Suprapubic skin (tissue), 4 donors: ENCODE results near the gene HIGD2A. TPM values are rescaled to one million over a fixed set of nuclear protein-coding genes. Genes with fewer than 3 reads are reported as not detected.

Experiments
- DNase-seq, 2 donors: peaks; one replicate each; pipeline ENCODE4 v3.0.0-alpha.2; 2019; ENCODE audit warnings: low spot score in 2 of 2
- H3K27ac ChIP-seq: fragments of 200-600 bp; sonication (generic); one replicate; pipeline ENCODE4 v1.5.1; 2019
- H3K27me3 ChIP-seq: fragments of 200-600 bp; sonication (generic); one replicate; pipeline ENCODE4 v1.5.1; 2019
- H3K36me3 ChIP-seq: fragments of 200-600 bp; sonication (generic); one replicate; pipeline ENCODE4 v1.5.1; 2019
- H3K4me1 ChIP-seq: fragments of 200-600 bp; sonication (generic); one replicate; pipeline ENCODE4 v1.5.1; 2019
- H3K4me3 ChIP-seq: fragments of 200-600 bp; sonication (generic); one replicate; pipeline ENCODE4 v1.5.1; 2019; ENCODE audit warnings: mild to moderate bottlenecking
- H3K9me3 ChIP-seq: fragments of 200-600 bp; sonication (generic); one replicate; pipeline ENCODE4 v1.5.1; 2019
- EP300 ChIP-seq: sonication (generic); formaldehyde crosslinking; IDR thresholded peaks from one replicate; pipeline ENCODE4 v1.6.1; 2017; ENCODE audit warnings: antibody characterized with exemption
- POLR2A ChIP-seq, 2 donors: fragments of 450-650 bp; IDR thresholded peaks; one replicate each; pipeline ENCODE4 v1.6.1; 2017; ENCODE audit warnings: antibody characterized with exemption in 2 of 2, mild to moderate bottlenecking in 2 of 2, moderate library complexity in 2 of 2
- POLR2AphosphoS5 ChIP-seq, 3 donors: sonication (generic); formaldehyde crosslinking; IDR thresholded peaks; one replicate each; pipeline ENCODE4 v1.6.1; 2017; ENCODE audit warnings: antibody characterized with exemption in 3 of 3
- WGBS: methylation state at CpG from one replicate; pipeline ENCODE4 v1.1.5; 2018; 5-methylcytosine and 5-hydroxymethylcytosine counted together
- total RNA-seq, 4 donors: library from RNA; depleted of rRNA; stranded (reverse); fragments of >200 nt; gene quantifications; one replicate each; pipeline ENCODE4 v1.1.0, GENCODE V29; 2016
- TF ChIP-seq, protein P1 (sequence below), 2 donors: fragments of 200-600 bp in 1 of 2; fragments of 450-650 bp in 1 of 2; sonication (generic) in 1 of 2; IDR thresholded peaks; one replicate each; pipeline ENCODE4 v1.5.1; 2016 to 2019; ENCODE audit warnings: antibody characterized with exemption in 2 of 2, mild to moderate bottlenecking in 1 of 2, moderate library complexity in 1 of 2

HIGD2A gene
- total RNA-seq, 4 donors from 2014 or later: 119 to 173 (median 161) TPM

GRCh38 chr5:176386491-176386890 is 2.1 kb upstream of the HIGD2A start:
- Histone ChIP-seq H3K27me3 (no peaks in the 10 kb centered on the region), H3K4me3 (no peak overlapping the region), H3K36me3 (peaks cover 47% of the 10 kb centered on the region), H3K4me1 (peaks cover 30% of the 10 kb centered on the region), H3K9me3 (no peaks in the 10 kb centered on the region), H3K27ac (no peak overlapping the region)
- DNase-seq: no peak
- TF ChIP-seq POLR2A (IDR thresholded peaks at IDR 0.05): no peak
- TF ChIP-seq, protein P1, sequence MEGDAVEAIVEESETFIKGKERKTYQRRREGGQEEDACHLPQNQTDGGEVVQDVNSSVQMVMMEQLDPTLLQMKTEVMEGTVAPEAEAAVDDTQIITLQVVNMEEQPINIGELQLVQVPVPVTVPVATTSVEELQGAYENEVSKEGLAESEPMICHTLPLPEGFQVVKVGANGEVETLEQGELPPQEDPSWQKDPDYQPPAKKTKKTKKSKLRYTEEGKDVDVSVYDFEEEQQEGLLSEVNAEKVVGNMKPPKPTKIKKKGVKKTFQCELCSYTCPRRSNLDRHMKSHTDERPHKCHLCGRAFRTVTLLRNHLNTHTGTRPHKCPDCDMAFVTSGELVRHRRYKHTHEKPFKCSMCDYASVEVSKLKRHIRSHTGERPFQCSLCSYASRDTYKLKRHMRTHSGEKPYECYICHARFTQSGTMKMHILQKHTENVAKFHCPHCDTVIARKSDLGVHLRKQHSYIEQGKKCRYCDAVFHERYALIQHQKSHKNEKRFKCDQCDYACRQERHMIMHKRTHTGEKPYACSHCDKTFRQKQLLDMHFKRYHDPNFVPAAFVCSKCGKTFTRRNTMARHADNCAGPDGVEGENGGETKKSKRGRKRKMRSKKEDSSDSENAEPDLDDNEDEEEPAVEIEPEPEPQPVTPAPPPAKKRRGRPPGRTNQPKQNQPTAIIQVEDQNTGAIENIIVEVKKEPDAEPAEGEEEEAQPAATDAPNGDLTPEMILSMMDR (IDR thresholded peaks at IDR 0.05): no peak
- no peak for TF ChIP-seq POLR2AphosphoS5 (IDR thresholded peaks at IDR 0.05)
- 89% methylated on average over 1 of the region's 1 CpG for WGBS

GRCh38 chr5:176387384-176387925 is 1.1 kb upstream of the HIGD2A start:
- H3K9me3 ChIP-seq: no peaks in the 10 kb centered on the region
- DNase-seq: no peak
- no peak for TF ChIP-seq EP300
- TF ChIP-seq POLR2A (IDR thresholded peaks at IDR 0.05): no peak
- no peak for TF ChIP-seq POLR2AphosphoS5 (IDR thresholded peaks at IDR 0.05)
- TF ChIP-seq, protein P1 (IDR thresholded peaks at IDR 0.05): no peak
- H3K36me3 ChIP-seq: peaks cover 49% of the 10 kb centered on the region
- H3K4me3 ChIP-seq: peak overlapping the region; percentile 75
- H3K27me3 ChIP-seq: no peaks in the 10 kb centered on the region
- no peak overlapping the region for H3K27ac ChIP-seq
- H3K4me1 ChIP-seq: peaks cover 30% of the 10 kb centered on the region
- 32% methylated on average over 8 of the region's 8 CpGs for WGBS

DNA sequence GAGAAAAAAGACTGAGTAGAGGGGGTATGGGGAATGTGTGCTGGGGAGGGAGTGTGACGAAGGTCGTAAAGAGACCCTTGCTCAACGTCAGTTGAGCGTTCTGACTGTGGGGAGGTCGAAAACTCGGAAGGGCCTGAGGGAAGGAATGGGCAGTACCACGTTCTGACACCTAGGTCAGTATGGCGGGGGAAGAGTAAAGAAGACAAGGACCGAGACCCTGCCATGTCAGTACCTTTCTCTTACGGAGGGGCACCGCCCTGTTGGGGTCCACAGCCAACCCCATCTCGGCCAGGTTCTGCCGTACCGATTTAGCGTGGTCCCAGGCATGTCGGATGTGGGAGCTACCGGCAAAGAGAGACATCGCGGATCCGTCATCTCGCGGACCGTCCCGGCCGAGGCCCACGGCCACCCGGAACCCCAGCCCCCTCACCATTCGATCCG is 528 bp upstream of the HIGD2A start:
- under 1% methylated on average over 28 of the region's 29 CpGs for WGBS
- Histone ChIP-seq H3K27me3 (no peaks in the 10 kb centered on the region), H3K4me1 (peaks cover 30% of the 10 kb centered on the region), H3K4me3 (peak overlapping the region; percentile 75), H3K9me3 (no peaks in the 10 kb centered on the region), H3K27ac (peak overlapping the region; percentile 95), H3K36me3 (peaks cover 50% of the 10 kb centered on the region)
- TF ChIP-seq EP300 (no peak), POLR2AphosphoS5 (IDR thresholded peaks at IDR 0.05) (no peak), POLR2A (IDR thresholded peaks at IDR 0.05) (no peak)
- TF ChIP-seq, protein P1 (IDR thresholded peaks at IDR 0.05): no peak
- DNase-seq: no peak

DNA sequence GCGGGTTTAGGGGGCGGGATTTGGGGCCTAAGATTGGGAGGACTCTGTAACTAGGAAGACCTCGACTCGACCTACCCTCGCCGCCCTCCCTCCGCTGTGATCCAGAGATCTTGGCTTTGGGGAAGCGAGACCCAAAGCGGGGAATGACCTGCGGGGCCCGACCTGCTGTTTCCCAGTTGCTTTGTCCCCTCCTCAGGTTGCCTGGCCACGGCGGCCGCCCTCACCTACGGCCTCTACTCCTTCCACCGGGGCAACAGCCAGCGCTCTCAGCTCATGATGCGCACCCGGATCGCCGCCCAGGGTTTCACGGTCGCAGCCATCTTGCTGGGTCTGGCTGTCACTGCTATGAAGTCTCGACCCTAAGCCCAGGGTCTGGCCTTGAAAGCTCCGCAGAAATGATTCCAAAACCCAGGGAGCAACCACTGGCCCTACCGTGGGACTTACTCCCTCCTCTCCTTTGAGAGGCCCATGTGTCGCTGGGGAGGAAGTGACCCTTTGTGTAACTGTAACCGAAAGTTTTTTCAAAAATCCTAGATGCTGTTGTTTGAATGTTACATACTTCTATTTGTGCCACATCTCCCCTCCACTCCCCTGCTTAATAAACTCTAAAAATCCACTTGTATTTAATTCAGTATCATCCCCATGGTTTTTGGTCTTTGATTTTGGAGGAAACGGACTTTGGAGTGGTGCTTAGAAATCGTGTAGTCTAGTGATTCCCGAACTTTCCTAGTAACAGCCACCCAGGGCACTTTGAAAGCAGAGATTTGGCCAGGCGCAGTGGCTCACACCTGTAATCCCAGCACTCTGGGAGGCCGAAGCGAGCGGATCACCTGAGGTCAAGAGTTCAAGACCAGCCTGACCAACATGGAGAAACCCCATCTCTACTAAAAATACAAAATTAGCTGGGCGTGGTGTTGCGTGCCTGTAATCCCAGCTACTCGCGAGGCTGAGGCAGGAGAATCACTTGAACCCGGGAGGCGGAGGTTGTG is 878 bp downstream of the HIGD2A start:
- Histone ChIP-seq H3K4me3 (peak overlapping the region; percentile 75), H3K27ac (peak overlapping the region; percentile 95), H3K9me3 (no peaks in the 10 kb centered on the region), H3K36me3 (peaks cover 47% of the 10 kb centered on the region), H3K4me1 (peaks cover 30% of the 10 kb centered on the region), H3K27me3 (no peaks in the 10 kb centered on the region)
- DNase-seq: no peak
- TF ChIP-seq, protein P1 (IDR thresholded peaks at IDR 0.05): no peak
- peak in 1 of 3 donors; percentile 8 for TF ChIP-seq POLR2AphosphoS5 (IDR thresholded peaks at IDR 0.05)
- TF ChIP-seq POLR2A (IDR thresholded peaks at IDR 0.05): peak in 1 of 2 donors; percentile 29
- 28% methylated on average over 41 of the region's 41 CpGs for WGBS

- WGBS: 86% methylated on average over 4 of the region's 4 CpGs
- TF ChIP-seq, protein P1 (IDR thresholded peaks at IDR 0.05): no peak
- no peak for TF ChIP-seq POLR2AphosphoS5 (IDR thresholded peaks at IDR 0.05)
- no peak for TF ChIP-seq EP300
- no peak for TF ChIP-seq POLR2A (IDR thresholded peaks at IDR 0.05)
- H3K4me3 ChIP-seq: no peak overlapping the region
- H3K9me3 ChIP-seq: no peaks in the 10 kb centered on the region
- H3K36me3 ChIP-seq: peaks cover 51% of the 10 kb centered on the region
- H3K27me3 ChIP-seq: no peaks in the 10 kb centered on the region
- no peak for DNase-seq
- no peak overlapping the region for H3K27ac ChIP-seq
- H3K4me1 ChIP-seq: peaks cover 25% of the 10 kb centered on the region
Observed at GRCh38 chr5:176391479-176391878, 2.9 kb downstream of the HIGD2A start.
